Measurements from ENCODE around the gene SLC25A36. TPM values are rescaled to one million over a fixed set of nuclear protein-coding genes. Genes with fewer than 3 reads are reported as not detected.

SLC25A36 gene
- total and polyA plus RNA-seq, 7 donors = 10.4 to 52.3 (median 23.9) TPM

DNA sequence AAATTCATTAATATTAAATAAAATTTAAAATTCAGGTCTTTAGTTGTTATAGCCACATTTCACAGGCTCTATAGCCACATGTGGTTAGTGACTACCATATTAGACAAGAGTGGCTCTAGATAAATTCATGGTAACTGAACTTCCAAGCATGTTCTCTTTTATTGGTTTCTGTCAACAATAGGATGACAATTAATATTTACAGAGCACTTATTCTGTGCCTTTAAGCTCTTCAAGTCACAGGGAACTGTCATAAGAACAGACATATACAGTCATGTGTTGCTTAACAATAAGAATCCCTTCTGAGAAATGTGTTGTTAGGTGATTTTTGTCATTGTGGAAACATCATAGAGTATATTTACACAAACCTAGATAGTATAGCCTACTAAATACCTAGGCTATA, 38.8 kb upstream of the SLC25A36 start:
- Histone ChIP-seq H3K36me3 (ENCODE audit: insufficient read depth in 1 of 2, low read depth in 1 of 2) (no peaks in the 10 kb centered on the region), H3K9me3 (no peaks in the 10 kb centered on the region), H3K27me3 (ENCODE audit: insufficient read depth in 3 of 3, low read length in 2 of 3) (no peaks in the 10 kb centered on the region), H3K4me3 (no peak overlapping the region), H3K27ac (no peak overlapping the region), H3K4me1 (peaks cover 3% of the 10 kb centered on the region)
- no peak for ATAC-seq
- TF ChIP-seq, protein P1, sequence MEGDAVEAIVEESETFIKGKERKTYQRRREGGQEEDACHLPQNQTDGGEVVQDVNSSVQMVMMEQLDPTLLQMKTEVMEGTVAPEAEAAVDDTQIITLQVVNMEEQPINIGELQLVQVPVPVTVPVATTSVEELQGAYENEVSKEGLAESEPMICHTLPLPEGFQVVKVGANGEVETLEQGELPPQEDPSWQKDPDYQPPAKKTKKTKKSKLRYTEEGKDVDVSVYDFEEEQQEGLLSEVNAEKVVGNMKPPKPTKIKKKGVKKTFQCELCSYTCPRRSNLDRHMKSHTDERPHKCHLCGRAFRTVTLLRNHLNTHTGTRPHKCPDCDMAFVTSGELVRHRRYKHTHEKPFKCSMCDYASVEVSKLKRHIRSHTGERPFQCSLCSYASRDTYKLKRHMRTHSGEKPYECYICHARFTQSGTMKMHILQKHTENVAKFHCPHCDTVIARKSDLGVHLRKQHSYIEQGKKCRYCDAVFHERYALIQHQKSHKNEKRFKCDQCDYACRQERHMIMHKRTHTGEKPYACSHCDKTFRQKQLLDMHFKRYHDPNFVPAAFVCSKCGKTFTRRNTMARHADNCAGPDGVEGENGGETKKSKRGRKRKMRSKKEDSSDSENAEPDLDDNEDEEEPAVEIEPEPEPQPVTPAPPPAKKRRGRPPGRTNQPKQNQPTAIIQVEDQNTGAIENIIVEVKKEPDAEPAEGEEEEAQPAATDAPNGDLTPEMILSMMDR (IDR thresholded peaks at IDR 0.05) = no peak
- no peak for DNase-seq
- intact Hi-C loops (cut with DNase I) = loop anchor here in 1 of 2 donors (10.0 kb wide), 1 partner anchor 52 kb away; no protein-coding TSS in a partner anchor

DNA sequence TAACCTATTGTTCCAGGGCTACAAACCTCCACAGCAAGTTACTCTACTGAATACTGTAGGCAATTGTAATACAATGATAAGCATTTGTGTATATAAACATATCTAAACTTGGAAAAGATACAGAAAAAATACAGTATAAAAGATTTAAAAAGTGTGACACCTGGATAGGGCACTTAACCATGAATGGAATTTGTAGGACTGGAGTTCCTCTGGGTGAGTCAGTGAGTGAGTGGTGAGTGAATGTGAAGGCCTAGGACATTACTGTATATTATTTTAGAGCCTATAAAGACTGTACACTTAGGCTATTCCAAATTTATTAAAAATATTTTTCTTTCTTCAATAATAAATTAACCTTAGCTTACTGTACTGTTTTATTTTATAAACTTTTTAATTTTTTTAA, 38.4 kb upstream of the SLC25A36 start:
- peaks cover 3% of the 10 kb centered on the region for H3K4me1 ChIP-seq
- TF ChIP-seq, protein P1 (IDR thresholded peaks at IDR 0.05) = no peak
- intact Hi-C loops (cut with DNase I) = loop anchor here in 1 of 2 donors (10.0 kb wide), 1 partner anchor 52 kb away; no protein-coding TSS in a partner anchor

DNA sequence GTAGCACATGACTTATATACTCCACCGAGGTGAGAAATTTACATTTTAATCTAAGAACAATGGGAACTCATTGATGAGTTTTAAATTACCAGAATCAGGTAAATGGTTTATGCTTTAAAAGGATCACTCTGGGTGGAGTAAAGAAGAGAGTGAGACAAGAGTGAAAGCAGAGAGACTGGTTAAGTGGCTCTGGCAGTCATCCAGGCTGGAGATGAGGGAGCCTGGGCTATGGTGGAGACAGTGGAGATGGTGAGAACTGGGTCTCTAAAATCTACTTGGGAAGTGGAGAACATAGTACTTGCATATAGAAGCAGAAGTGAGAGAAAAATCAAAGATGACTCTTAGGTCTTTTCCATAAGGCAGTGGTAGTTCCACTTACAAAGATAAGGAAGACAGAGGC, 37.1 kb upstream of the SLC25A36 start:
- intact Hi-C loops (cut with DNase I) = loop anchor here in 1 of 2 donors (10.0 kb wide), 1 partner anchor 50 kb away; no protein-coding TSS in a partner anchor

More for the DNA sequence above, 38.4 kb upstream of the SLC25A36 start:
- H3K27ac ChIP-seq = no peak overlapping the region
- DNase-seq (no peak), ATAC-seq (no peak)
- H3K9me3 ChIP-seq = no peaks in the 10 kb centered on the region
- H3K4me3 ChIP-seq = no peak overlapping the region
- no peaks in the 10 kb centered on the region for H3K36me3 ChIP-seq (ENCODE audit: insufficient read depth in 1 of 2, low read depth in 1 of 2)
- no peaks in the 10 kb centered on the region for H3K27me3 ChIP-seq (ENCODE audit: insufficient read depth in 3 of 3, low read length in 2 of 3)

DNA sequence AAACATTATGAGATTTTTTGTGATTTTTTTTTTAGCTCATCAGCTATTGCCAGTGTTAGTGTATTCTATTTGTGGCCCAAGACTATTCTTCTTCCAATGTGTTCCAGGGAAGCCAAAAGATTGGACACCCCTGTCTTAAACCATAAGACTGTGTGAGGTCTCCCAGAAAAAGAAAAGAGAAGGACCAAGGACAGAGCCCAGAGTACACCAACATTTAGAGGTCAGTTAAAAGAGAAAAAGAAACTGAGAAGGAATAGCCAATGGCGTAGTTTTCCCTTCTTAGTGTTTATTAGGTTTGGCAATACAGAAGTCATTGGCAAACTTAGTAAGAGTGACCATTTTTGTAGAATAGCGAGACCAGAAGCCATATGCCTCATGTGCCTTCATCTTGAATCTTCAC, 36.1 kb upstream of the SLC25A36 start:
- no peak for DNase-seq
- Histone ChIP-seq H3K4me1 (no peaks in the 10 kb centered on the region), H3K9me3 (no peaks in the 10 kb centered on the region), H3K27ac (no peak overlapping the region), H3K36me3 (ENCODE audit: insufficient read depth in 1 of 2, low read depth in 1 of 2) (no peaks in the 10 kb centered on the region), H3K27me3 (ENCODE audit: insufficient read depth in 3 of 3, low read length in 2 of 3) (no peaks in the 10 kb centered on the region), H3K4me3 (no peak overlapping the region)
- intact Hi-C loops (cut with DNase I) = loop anchor here in 1 of 2 donors (10.0 kb wide), 1 partner anchor 49 kb away; no protein-coding TSS in a partner anchor
- TF ChIP-seq, protein P1 (IDR thresholded peaks at IDR 0.05) = no peak
- ATAC-seq = no peak
- 88 to 91% (median 91%) methylated on average over 2 of the region's 2 CpGs for WGBS, 3 donors

More for the DNA sequence above, 37.1 kb upstream of the SLC25A36 start:
- H3K9me3 ChIP-seq = no peaks in the 10 kb centered on the region
- no peak overlapping the region for H3K4me3 ChIP-seq
- H3K27ac ChIP-seq = no peak overlapping the region
- no peaks in the 10 kb centered on the region for H3K4me1 ChIP-seq
- TF ChIP-seq, protein P1 (IDR thresholded peaks at IDR 0.05) = no peak
- H3K27me3 ChIP-seq (ENCODE audit: insufficient read depth in 3 of 3, low read length in 2 of 3) = no peaks in the 10 kb centered on the region
- DNase-seq (no peak), ATAC-seq (no peak)
- no peaks in the 10 kb centered on the region for H3K36me3 ChIP-seq (ENCODE audit: insufficient read depth in 1 of 2, low read depth in 1 of 2)
- 74 to 76% (median 75%) methylated on average over 1 of the region's 1 CpG for WGBS, 3 donors

DNA sequence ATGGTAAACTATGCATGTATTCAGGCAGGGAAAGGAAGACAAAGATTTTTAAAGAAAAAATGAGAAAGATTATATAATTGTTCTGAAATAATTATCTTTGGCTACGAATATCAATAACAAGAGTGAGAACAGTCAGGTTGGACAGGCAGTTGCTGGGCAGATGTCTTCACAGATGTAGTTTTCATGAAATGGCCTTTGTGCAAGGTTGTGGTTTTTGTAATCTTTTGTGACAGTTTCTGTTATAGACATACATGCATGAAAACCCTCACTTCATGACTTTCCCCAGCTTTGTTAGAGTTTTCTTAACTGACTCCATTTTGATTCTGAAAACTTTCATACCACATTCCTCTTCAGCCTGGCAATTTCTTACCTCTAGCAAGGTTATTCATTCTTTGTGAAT, 34.9 kb upstream of the SLC25A36 start:
- TF ChIP-seq, protein P1 (IDR thresholded peaks at IDR 0.05) = no peak
- intact Hi-C loops (cut with DNase I) = loop anchor here in 1 of 2 donors (10.0 kb wide), 1 partner anchor 48 kb away; no protein-coding TSS in a partner anchor
- Histone ChIP-seq H3K27me3 (ENCODE audit: insufficient read depth in 3 of 3, low read length in 2 of 3) (no peaks in the 10 kb centered on the region), H3K4me3 (no peak overlapping the region), H3K27ac (no peak overlapping the region), H3K9me3 (no peaks in the 10 kb centered on the region), H3K4me1 (no peaks in the 10 kb centered on the region), H3K36me3 (ENCODE audit: insufficient read depth in 1 of 2, low read depth in 1 of 2) (no peaks in the 10 kb centered on the region)
- DNase-seq (no peak), ATAC-seq (no peak)
- WGBS, 3 donors = 85 to 92% (median 87%) methylated on average over 1 of the region's 1 CpG

Data from psoas muscle (tissue), 8 donors.